GM23338 (cell line): ENCODE data around the gene MAPK7. TPM values are rescaled to one million over a fixed set of nuclear protein-coding genes. Genes with fewer than 3 reads are reported as not detected.

Experiments
- ATAC-seq: fragments of 200-7000 bp; cut with Tn5 transposase; 3 replicates; pipeline ENCODE4 v1.9.1; 2020
- DNase-seq: peaks from one replicate; pipeline ENCODE4 v3.0.0-alpha.2; 2015; ENCODE audit warnings: low spot score
- H2AFZ ChIP-seq: fragments of 200-600 bp; sonication (generic); 2 replicates; pipeline ENCODE4 v1.8.0; 2016; ENCODE audit warnings: antibody characterized with exemption, mild to moderate bottlenecking, moderate library complexity
- H3F3A ChIP-seq: fragments of 200-600 bp; sonication (generic); replicated peaks from 2 replicates; pipeline ENCODE4 v1.8.0; 2017; ENCODE audit warnings: antibody characterized with exemption, mixed run types, low read depth
- H3K27ac ChIP-seq: fragments of 200-600 bp; sonication (generic); 2 replicates; pipeline ENCODE4 v1.6.1; 2016; ENCODE audit warnings: low read depth
- H3K27me3 ChIP-seq: fragments of 200-600 bp; sonication (generic); 2 replicates; pipeline ENCODE4 v1.8.0; 2016; ENCODE audit warnings: mild to moderate bottlenecking, mixed run types, moderate library complexity; ENCODE audit not compliant: insufficient read depth
- H3K36me3 ChIP-seq: fragments of 200-600 bp; sonication (generic); 2 replicates; pipeline ENCODE4 v1.8.0; 2016; ENCODE audit warnings: mild to moderate bottlenecking; ENCODE audit not compliant: insufficient read depth
- H3K4me1 ChIP-seq: fragments of 200-600 bp; sonication (generic); 2 replicates; pipeline ENCODE4 v1.8.0; 2016; ENCODE audit warnings: mild to moderate bottlenecking, moderate library complexity; ENCODE audit not compliant: insufficient read depth
- H3K4me2 ChIP-seq: fragments of 200-600 bp; sonication (generic); 2 replicates; pipeline ENCODE4 v1.7.1; 2017; ENCODE audit warnings: mixed run types
- H3K4me3 ChIP-seq: fragments of 200-600 bp; sonication (generic); 2 replicates; pipeline ENCODE4 v1.6.1; 2016; ENCODE audit warnings: mixed run types
- H3K79me2 ChIP-seq: fragments of 200-600 bp; sonication (generic); replicated peaks from 2 replicates; pipeline ENCODE4 v1.8.0; 2017; ENCODE audit warnings: mild to moderate bottlenecking; ENCODE audit not compliant: insufficient read depth
- H3K9me2 ChIP-seq: fragments of 200-600 bp; sonication (generic); 2 replicates; pipeline ENCODE4 v1.8.0; 2017; ENCODE audit not compliant: insufficient read depth
- H4K20me1 ChIP-seq: fragments of 200-600 bp; sonication (generic); replicated peaks from 2 replicates; pipeline ENCODE4 v1.8.0; 2017; ENCODE audit warnings: mild to moderate bottlenecking; ENCODE audit not compliant: insufficient read depth
- H3K27ac Mint-ChIP-seq: 2 replicates; pipeline ENCODE4 v1.8.0; 2020; ENCODE audit warnings: inconsistent platforms, mild to moderate bottlenecking, moderate library complexity, mixed read lengths
- H3K27me3 Mint-ChIP-seq: 3 replicates; pipeline ENCODE4 v1.8.0; 2022; ENCODE audit warnings: low read depth, mild to moderate bottlenecking, moderate library complexity, mixed read lengths, inconsistent platforms; ENCODE audit not compliant: insufficient read depth, poor library complexity
- H3K36me3 Mint-ChIP-seq: 3 replicates; pipeline ENCODE4 v1.8.0; 2021; ENCODE audit warnings: low read depth, mild to moderate bottlenecking, inconsistent platforms, moderate library complexity, mixed read lengths
- H3K4me1 Mint-ChIP-seq: 3 replicates; pipeline ENCODE4 v1.8.0; 2020; ENCODE audit warnings: mild to moderate bottlenecking, inconsistent platforms, mixed read lengths
- H3K4me3 Mint-ChIP-seq: 3 replicates; pipeline ENCODE4 v1.8.0; 2021; ENCODE audit warnings: moderate library complexity, mild to moderate bottlenecking, inconsistent platforms, mixed read lengths
- H3K9me3 Mint-ChIP-seq: 3 replicates; pipeline ENCODE4 v1.8.0; 2020; ENCODE audit warnings: moderate library complexity, mild to moderate bottlenecking, inconsistent platforms, mixed read lengths
- STAT1 ChIP-seq: IDR thresholded peaks from one replicate; pipeline ENCODE4 v1.6.1; 2016; ENCODE audit warnings: antibody characterized with exemption; ENCODE audit not compliant: unreplicated experiment
- ZNF114 ChIP-seq: fragments of 250-450 bp; sonication (Bioruptor Pico); IDR thresholded peaks from 2 replicates; pipeline ENCODE4 v1.5.0; 2020; ENCODE audit warnings: mild to moderate bottlenecking, moderate library complexity
- ZNF462 ChIP-seq: fragments of 250-450 bp; sonication (Bioruptor Pico); IDR thresholded peaks from 2 replicates; pipeline ENCODE4 v1.5.0; 2020; ENCODE audit warnings: mild to moderate bottlenecking, moderate library complexity
- polyA plus RNA-seq: library from polyadenylated mRNA; unstranded; fragments of >200 nt; fragmentation: Nextera tagmentation; extraction: Ambion mirVana; gene quantifications from 2 replicates; pipeline ENCODE4 v1.2.1, GENCODE V29; 2016
- total RNA-seq: library from RNA; depleted of rRNA; stranded (reverse); fragments of >200 nt; shearing (Covaris generic); gene quantifications from 2 replicates; pipeline ENCODE4 v1.2.3, GENCODE V29; 2014

Gene MAPK7
- total and polyA plus RNA-seq, 2 experiments from 2014 or later: 15.5 to 53.1 TPM

- no peak for TF ChIP-seq ZNF462 (CRISPR knock-in tag)
These were observed 37.0 kb downstream of the MAPK7 start (continued) for GRCh38 chr17:19415311-19415710.

GRCh38 chr17:19415806-19416775, 37.8 kb downstream of the MAPK7 start:
- Histone ChIP-seq H3K27me3 (no peaks in the 10 kb centered on the region), H3K4me2 (no peak overlapping the region), H3K36me3 (no peaks in the 10 kb centered on the region), H3F3A (0 out of 2 replicates have a peak, but pooled peaks cover 1% of the 10 kb centered on the region), H3K79me2 (no peaks in the 10 kb centered on the region), H3K4me3 (no peak overlapping the region), H3K4me1 (peaks cover 9% of the 10 kb centered on the region), H2AFZ (no peak overlapping the region), H4K20me1 (no peaks in the 10 kb centered on the region), H3K27ac (no peak overlapping the region), H3K9me2 (0 out of 2 replicates have a peak, but pooled peaks cover 3% of the 10 kb centered on the region)
- no peak for DNase-seq
- TF ChIP-seq ZNF114 (CRISPR knock-in tag) (no peak), STAT1 (no peak)
- Mint-ChIP-seq H3K9me3 (no peaks in the 10 kb centered on the region), H3K36me3 (no peaks in the 10 kb centered on the region; the same call in 2 of the 3 replicates), H3K4me3 (no peak overlapping the region), H3K27ac (no peak overlapping the region), H3K27me3 (peaks cover 11% of the 10 kb centered on the region), H3K4me1 (peaks cover 6% of the 10 kb centered on the region)
- ATAC-seq: no peak
